HG02642 (cell line): ENCODE measurements around the gene PHC2.
A peak's percentile ranks its signal among the peaks of the same experiment; 100 is the strongest.

Experiments used
- ATAC-seq: cut with Tn5 transposase; IDR thresholded peaks from one replicate; pipeline ENCODE4 v1.9.1; 2021; ENCODE audit warnings: mild to moderate bottlenecking; ENCODE audit not compliant: unreplicated experiment, poor library complexity

PHC2 gene

DNA sequence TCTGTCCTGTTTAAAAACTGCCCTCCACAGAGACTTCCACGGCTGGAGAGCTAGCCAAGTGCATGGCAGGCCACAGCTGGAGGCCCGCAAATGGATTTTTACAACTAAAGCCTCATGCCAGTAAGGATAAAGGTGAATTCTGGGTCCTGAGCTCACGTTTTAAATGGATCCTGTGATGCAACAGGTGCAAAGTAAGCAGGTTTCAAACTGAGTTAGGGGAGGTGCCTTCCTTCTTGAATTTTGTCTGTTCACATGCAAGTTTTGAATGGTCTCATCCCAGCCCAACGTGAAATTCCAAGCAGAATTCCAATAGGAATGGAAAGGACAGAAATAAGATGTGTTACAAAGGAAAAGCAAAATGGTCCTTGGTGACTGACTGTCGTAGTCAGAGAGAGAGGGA lies 73.8 kb downstream of the PHC2 start:
- ATAC-seq: no peak

GRCh38 chr1:33354707-33355316 lies 76.1 kb downstream of the PHC2 start:
- no peak for ATAC-seq

GRCh38 chr1:33353531-33353930 lies 77.4 kb downstream of the PHC2 start:
- ATAC-seq: no peak

DNA sequence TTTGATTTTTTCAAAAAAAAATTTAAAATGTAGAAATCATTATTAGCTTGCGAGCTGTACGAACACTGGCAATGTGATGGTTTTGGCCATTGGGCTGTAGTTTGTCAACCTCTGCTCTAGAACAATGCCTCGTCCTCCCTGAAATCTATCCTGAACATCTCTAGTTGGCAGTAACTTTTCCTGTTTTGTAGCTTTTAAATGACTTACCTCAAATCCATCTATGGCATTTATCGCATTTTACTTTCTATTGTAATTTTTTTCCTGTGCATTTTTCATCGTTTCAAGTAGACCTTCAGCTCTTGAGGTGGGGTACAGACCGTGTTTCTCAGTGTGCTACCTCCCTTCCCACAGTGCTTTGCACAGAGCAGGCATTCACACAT lies 79.6 kb downstream of the PHC2 start:
- no peak for ATAC-seq

DNA sequence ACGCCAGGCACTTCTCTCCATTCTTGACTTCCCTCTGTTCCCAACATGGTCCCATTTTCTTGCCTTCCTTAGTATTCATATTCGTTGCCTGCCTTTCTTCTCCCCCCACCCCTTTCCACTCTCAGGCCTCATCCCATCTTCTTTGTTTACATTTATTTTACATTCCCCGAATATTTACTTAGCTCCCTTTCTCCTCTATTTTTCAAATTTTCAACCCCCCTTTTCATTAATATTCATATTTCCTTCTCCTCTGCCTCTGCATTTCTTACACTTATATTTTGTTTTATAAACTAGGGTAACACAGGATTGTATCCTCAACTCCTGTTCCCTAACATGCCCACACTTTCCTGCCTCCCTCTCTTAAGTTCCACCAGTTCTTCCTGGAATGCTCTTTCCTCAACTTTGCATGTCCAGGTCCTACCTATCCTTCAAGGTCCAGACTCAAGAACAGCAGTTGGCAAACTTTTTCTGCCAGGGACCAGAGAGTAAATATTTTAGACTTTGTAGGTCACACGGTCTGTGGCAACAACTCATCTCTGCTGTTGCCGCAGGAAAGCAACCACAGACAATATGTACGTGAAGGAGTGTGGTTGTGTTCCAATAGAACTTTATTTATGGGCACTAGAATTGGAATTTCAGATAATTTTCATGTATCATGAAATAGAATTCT lies 80.1 kb downstream of the PHC2 start:
- ATAC-seq: no peak

DNA sequence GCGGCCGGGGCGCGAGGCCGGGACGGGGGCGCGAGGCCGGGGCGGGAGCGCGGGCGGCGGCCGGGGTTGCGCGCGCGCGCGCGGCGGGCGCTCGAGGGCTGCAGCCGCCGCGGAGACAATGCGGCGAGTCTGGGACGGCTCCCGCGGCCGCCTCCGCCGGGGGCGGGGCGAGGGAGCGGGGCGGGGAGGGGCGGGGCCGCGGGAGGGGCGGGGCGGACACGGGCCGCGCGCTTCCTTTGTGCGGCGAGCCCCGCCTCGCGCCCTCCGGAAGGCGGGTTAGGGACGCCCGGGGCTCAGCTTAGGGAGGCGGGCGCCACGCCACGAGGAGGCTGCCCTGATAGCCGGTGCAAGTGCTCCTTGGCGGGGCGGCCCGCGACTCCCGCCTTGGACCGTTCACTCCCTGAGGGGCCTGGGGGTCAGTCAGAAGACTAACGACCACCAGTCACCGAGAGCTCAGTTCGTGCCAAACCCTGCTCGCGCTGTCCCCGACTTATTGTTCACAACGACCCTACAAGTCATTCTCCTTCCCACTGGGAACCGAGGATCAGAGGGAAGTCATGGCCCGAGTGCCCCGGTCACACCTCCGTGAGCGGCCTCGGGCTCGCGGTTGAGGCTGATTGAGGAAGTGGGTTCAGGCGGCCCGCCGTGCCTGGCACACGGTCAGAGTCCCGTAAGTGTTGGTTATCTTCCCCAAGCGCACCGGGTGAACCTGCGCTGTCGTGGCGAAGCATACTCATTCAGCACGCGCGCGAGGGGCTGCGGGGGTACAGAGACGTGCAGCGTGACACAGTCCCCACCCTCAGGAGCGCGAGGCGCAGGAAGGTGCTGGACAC lies 80.9 kb downstream of the PHC2 start:
- ATAC-seq: peak; percentile 81

DNA sequence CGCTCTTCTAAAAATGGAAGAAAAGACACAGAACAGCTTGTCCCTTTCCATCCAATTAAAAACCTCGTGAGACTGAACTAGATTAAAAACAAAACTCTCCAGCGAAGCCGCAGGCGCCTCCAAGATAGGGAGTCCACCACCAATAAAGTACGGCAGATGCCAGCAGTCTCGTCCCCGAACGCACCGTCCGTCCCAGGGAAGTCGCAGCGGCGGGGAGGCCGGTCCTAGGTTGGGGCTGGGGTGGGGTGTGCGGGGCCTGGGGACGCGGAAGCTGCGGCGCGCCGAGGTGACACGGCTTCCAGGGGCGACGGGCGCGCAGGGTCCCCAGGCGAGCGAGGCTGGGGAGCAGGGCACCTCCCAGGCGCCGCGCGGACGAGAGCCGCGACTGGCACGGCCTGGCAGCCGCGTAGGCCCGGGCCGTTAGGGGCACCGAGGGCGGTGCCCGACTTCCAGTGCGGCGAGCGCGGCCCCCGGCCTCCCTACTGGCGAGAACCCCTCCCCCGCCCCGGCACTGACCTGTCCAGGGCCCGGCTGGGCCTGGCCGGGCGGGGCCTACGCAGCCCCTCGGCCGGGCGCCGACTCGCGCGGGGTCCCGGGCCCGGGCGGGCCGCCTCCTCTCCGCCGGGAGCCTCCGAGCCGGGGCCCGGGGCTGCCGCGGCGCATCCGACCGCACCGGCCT lies 81.7 kb downstream of the PHC2 start:
- ATAC-seq: peak; percentile 45

DNA sequence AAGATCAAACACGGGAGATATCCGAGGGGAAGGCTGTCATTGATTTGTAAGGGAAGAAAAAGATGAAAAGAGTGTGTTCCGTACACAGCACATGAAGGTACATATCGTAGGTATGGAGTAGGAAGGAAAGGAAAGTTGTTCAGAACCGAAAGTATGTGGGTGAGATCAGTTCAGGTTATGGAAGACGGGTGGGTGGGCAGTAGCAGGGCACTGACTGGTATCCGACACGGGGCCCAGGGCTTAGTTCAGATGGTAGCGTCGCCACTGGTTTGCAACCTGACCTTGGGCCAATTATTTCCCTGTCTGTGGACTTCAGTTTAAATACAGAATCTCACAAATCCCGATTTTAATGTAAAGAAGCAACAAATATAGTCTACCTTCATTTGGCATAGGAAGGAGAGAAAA lies 82.2 kb downstream of the PHC2 start:
- no peak for ATAC-seq

DNA sequence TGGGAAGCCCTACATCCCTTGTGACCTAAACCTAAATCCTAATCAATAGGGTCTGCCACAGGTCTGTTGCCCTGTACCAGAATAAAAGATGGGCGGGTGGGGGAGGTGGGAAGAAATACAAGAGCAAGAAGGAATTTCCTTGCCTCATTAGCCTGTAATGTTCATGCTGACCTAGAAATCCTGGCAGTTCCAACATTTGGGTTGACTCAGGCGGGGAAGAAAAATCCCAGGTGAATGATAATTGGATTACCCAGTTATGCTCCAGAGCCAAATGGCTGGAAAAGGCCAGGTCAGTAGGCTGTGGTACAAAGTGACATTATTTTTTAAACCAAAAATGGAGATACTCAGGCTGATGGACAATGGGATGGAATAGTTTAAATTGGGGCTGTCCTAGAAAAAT lies 82.7 kb downstream of the PHC2 start:
- ATAC-seq: no peak

GRCh38 chr1:33347650-33347992 lies 83.3 kb downstream of the PHC2 start:
- ATAC-seq: no peak

- no peak for ATAC-seq
These were observed 83.8 kb downstream of the PHC2 start for GRCh38 chr1:33346927-33347649.

DNA sequence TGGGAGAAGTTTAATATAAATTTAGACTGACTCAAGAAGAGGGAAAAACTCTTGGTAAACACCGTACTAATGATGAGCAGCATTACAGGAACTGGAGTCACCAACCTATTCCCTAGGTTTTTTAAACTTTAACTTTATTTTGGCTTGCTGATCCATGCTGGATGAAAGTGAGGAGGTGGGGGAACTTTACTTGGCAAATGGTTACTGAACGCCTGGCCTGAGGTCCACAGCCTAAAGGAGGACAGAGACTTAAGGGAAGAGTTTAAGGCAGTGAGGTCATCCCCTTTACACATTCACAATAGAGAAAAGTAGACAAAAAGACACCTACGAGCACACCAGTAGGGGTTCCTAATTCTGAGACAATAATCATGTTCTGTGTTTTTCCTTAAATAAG lies 84.4 kb downstream of the PHC2 start:
- no peak for ATAC-seq

- ATAC-seq: no peak
These were observed 85.9 kb downstream of the PHC2 start for GRCh38 chr1:33344896-33345560.

- ATAC-seq: no peak
These were observed 87.4 kb downstream of the PHC2 start for GRCh38 chr1:33343539-33343938.

- no peak for ATAC-seq
These were observed 88.7 kb downstream of the PHC2 start for GRCh38 chr1:33342041-33342723.

DNA sequence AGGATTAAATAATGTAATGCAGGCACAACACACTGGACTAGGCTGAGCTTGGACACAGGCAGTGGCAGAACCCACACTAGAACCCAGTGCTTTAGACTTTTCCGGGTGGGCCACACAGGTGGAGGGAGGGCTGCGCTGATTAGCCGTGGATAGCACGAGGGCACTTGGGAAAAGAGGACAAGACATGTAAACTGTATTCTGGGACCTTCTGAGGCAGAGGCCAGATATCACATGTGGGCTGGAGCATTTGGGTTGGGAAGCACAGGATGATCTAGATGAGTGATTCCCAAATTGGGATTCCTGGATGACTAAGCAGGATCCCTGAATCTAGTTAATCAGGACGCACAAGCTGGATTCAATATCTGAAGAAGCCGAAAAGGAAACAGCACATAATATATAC lies 89.7 kb downstream of the PHC2 start:
- no peak for ATAC-seq

- no peak for ATAC-seq
These were observed 91.5 kb downstream of the PHC2 start for GRCh38 chr1:33339413-33339812.

DNA sequence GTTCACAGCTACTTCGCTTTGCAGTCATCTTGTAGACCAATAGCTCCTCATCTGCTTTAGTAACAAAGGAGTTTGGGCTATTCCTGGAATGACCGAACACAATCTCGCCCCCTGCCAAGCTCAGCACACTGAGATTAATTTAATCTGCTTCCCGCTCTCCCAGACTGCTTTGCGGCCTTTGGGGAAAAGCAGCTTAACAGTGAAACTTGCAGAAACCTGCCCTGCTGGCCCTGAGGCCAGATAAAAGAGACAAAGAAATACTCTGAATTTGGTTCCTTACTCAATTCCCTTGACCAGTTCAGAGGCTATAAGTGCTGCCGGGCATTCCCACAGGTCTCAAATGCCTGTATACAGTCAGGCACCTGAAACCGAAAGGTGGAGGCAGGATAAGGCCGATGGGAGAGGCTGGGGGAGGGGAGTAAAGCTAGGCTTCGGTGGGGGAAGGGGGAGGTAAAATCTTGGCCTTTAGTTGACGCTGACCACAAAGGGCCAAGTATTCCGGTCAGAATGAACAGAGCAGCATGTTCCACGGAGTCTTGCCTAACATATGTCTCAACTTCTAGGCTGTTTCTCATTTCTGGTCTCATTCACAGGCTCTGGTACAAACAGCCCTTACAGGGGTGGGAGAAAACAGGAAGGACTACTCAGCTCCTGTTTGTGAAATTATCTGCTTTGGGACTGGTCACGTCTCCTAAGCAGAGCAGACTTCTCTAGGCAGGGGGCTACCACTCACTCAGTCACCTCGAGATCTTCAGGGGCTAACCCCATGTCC lies 92.3 kb downstream of the PHC2 start:
- no peak for ATAC-seq

GRCh38 chr1:33338048-33338439 lies 92.9 kb downstream of the PHC2 start:
- ATAC-seq: no peak
